GM19372 (cell line): ENCODE results near the gene LPAR3.

Experiments used
- ATAC-seq: cut with Tn5 transposase; IDR thresholded peaks from one replicate; pipeline ENCODE4 v1.9.1; 2021; ENCODE audit warnings: mild to moderate bottlenecking, low read depth, moderate library complexity; ENCODE audit not compliant: unreplicated experiment

The LPAR3 gene

GRCh38 chr1:84861516-84861915 is 31.5 kb downstream of the LPAR3 start:
- ATAC-seq: no peak

- no peak for ATAC-seq
Measured at GRCh38 chr1:84859866-84860265, 33.1 kb downstream of the LPAR3 start.

DNA sequence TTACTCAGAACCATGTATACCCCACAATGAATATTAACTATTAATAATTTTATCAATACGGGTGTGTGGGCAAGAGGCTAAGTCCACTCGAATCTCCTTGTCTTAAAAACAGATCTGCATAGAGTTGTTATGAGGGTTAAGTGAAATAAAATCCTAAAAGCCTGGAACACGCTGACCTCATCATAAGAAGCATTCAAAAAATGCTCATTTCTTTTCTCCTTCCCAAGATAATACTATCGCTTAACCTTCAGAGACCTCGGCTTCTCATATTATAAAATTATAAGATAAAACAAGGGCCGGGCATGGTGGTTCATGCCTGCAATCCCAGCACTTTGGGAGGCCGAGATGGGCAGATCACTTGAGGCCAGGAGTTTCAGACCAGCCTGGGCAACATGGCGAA is 35.1 kb downstream of the LPAR3 start:
- no peak for ATAC-seq

- no peak for ATAC-seq
Measured at GRCh38 chr1:84856726-84857270, 36.2 kb downstream of the LPAR3 start.

GRCh38 chr1:84855691-84856630 is 37.0 kb downstream of the LPAR3 start:
- no peak for ATAC-seq

GRCh38 chr1:84855168-84855567 is 37.8 kb downstream of the LPAR3 start:
- ATAC-seq: no peak

GRCh38 chr1:84853741-84854721 is 39.0 kb downstream of the LPAR3 start:
- peak; percentile 96 for ATAC-seq

DNA sequence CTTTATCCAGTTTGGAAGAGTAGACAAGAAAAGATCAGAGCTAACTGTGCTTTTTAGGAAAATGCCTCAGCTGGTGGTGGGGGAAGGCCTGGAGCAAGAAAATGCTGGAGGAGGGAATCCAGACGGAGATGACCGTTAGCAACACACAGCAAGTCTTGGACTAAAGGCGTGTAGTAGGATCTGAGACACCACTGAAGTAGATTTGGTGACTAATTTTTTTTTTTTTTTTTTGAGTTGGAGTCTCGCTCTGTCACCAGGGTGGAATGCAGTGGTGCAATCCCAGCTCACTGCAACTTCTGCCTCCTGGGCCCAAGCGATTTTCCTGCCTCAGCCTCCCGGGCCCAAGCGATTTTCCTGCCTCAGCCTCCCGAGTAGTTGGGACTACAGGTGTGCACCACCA is 41.2 kb downstream of the LPAR3 start:
- ATAC-seq: no peak

DNA sequence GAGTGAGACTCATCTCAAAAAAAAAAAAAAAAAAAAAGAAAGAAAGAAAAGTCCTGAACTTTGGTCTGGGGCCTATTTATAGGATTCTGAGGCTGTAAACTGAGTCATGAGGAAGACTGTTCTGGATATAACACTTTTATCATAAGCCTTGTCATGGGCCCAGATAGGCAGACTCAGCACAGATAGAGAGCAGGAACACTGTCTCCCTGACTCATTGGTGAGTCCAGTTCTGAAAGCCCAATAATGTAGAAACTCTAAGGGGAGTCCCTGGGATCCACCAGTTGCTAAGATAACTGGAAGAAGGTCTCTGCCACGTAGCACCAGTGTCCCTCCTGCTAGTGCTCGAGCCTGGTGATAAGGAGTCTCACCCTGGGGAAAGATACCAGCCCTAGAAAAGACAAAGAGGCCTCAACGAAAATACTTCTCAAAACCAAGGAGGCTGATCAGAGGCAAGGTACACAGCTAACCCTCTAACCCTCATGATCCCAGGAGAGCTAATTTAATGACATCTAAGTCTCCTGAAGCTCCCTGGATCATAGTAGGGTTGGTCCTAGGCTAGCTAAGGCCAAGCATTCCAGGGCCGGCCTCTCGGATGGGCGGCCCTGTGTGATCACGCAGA is 43.5 kb downstream of the LPAR3 start:
- no peak for ATAC-seq

GRCh38 chr1:84847253-84848250 is 45.5 kb downstream of the LPAR3 start:
- no peak for ATAC-seq

DNA sequence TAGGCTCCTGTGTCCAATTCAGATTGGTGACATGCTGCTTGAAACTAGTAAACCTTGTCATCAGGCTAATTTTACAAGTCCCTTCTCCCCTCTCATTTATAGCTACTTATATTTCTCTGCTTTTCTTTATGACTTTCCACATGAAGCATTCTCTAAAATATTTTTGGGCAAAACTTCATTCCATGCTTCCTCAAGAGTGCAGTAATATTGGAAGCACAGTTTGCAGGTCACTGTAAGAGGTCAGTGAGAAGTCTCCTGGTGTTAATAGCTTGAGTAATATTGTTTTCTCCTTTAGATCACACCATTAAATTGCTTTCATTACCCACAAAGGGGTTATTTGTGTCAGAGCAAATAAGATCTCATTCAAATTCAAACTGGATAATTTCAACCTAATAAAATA is 46.6 kb downstream of the LPAR3 start:
- ATAC-seq: no peak

DNA sequence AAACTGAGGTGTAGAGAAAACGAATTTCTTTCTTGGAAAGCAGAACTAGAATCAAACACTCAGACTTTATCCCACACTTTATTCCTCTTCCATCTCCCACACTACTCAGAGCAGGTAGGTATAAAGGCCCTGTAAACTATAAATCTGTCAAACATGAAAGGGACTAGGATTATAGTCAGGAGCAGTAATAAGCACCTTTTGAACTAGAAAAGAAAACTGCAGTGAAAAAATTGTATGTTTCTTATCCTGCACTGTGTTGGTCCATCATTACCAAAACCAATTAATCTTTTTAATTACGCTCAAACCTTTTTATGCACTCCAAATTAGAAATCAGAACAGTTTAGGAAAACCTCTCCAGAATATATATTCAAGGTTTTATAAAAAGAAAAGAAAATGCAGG is 47.6 kb downstream of the LPAR3 start:
- ATAC-seq: no peak

GRCh38 chr1:84844094-84844493 is 48.9 kb downstream of the LPAR3 start:
- ATAC-seq: no peak

DNA sequence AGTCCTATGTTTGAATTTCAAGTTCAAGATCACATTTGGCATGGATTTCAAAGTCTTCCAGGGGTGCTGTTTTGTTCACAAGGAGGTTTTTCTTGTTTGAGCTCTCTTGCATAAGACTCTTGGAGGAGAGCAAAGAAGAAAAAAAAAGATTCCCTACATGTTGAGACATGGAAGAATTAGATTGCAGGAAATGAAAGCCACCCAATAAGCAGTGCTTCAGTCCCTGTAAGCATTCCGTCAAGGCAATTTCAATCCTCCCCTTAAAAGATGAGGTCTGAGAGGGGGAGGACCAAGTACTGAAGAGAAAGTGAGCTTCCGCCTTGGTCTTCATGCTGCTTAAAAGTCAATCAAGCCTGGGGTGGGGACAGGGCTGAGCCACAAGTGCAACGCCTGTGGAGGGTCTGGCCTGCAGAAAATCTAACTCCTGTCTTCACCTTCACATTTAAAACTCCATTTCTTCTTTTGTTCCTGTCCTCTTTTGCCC is 50.2 kb downstream of the LPAR3 start:
- ATAC-seq: no peak

DNA sequence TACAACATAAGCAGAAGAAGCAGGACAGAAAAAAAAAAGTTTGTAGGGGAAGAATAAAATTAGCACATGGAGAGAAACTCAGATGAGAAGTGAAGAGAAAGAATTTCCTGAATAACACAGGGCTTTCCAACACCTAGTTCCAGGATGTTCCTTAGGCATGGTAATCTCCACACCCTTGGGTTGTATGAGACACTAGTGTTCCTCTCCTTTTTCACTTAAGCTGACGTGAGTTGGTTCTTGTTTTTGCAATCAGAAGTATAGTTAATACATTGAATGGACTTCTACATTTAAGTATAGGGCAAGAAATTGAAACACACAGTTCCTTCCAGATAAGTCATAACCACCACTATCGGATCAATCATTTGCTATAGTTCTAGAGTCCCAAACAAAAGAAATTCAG is 51.0 kb downstream of the LPAR3 start:
- no peak for ATAC-seq

DNA sequence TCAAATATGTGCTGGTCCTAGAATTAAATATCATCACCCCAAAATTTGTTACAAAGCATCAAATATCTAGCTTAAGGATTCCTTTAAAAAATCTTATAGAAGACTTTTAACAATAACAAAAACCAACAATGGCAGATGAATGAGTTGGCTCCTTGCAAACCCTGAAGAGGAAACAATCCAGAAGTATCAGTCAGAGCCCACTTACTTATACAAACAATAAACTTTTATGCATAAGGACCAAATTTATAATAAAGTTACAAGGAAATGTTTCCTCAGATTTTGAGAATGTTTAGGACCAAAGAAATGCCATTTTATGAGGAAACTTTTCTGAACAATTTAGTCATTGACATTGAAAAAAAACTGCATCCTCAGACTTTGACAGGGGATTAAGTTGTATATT is 52.7 kb downstream of the LPAR3 start:
- no peak for ATAC-seq

DNA sequence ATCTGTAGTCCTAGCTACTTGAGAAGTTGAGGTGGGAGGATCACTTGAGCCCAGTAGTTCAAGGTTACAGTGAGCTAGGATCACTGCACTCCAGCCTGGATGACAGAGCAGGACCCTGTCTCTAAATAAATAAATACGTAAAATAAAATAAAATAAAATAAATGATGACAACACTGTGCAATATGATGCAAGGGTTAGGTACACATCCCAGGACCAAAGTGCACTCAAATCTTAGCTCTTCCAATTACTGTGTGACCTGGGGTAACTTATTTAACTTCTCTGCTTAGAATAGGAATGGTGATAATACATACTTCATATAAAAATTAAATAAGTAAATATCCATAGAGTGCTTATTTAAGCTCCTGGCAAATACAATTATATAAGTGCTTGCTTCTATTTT is 53.5 kb downstream of the LPAR3 start:
- ATAC-seq: no peak

- no peak for ATAC-seq
Measured at GRCh38 chr1:84836145-84836544, 56.9 kb downstream of the LPAR3 start.

- no peak for ATAC-seq
Measured at GRCh38 chr1:84835169-84835568, 57.8 kb downstream of the LPAR3 start.
